ENCODE measurements around the gene CEP170. TPM values are rescaled to one million over a fixed set of nuclear protein-coding genes. Genes with fewer than 3 reads are reported as not detected.

Gene CEP170
- total RNA-seq: 86.5 TPM
- long read RNA-seq, full-length matches to known transcripts: 4 of 21 reads
- long read RNA-seq, partial matches to known transcripts: 7 of 21 reads
- long read RNA-seq, other reads (novel, unspliced or antisense): 10 of 21 reads

DNA sequence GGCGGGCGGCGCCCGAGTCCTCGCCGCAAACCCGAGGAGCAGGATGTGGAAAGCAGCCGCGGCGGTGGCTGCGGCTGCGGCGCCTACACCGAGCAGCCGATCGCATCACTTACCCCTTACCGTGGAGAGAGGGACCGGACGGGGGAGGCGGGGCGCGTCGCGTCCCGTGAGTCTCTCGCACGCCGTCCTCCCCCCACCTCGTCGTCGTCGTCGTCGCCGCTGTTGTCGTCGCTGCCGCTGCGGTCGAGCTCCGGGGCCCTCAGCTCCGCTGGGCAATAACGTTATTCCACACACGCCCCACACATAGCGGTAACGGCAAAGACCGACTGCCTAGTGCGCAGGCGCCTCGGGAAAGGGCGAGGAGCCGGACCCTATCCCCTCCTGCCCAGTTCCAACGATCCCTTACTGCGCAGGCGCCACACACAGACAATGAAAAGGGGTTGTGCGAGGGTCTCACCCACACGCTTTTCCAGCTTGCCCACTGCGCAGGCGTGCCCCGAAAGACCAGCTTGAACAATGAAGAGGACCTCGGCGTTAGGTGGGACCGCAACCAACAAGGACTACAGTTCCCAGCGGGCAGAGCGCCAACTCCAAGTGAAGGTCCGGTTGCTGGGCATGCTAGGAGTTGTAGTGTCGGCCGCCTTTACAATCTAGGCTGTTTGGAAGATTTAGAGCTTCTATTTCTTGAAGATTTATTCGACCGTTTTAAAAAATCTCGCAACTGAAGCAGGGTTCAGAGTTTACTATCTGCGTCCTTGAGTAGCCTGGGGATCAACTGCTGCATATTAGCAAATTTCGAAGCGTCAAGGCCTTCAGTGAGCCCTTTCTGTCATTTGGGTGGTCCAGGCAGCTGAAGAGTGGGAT, at the start of gene CEP170:
Gene CEP170, minus strand, starts transcription at position 355 of the 864 bp plus-strand sequence. CDS start 30,001 bp downstream, outside the sequence.
- intact Hi-C loops (cut with DNase I): no loop called here
- Histone ChIP-seq H3K4me1 (peaks cover 31% of the 10 kb centered on the region), H3K9me3 (no peaks in the 10 kb centered on the region), H3K27me3 (no peaks in the 10 kb centered on the region), H3K36me3 (no peaks in the 10 kb centered on the region), H3K4me3 (peak within 1 kb of the TSS; percentile 82), H3K27ac (peak within 1 kb of the TSS; percentile 96)
- TF ChIP-seq CTCF (IDR thresholded peaks at IDR 0.05): no peak
- DNase-seq: peak; percentile 97
- peak; percentile 83 for ATAC-seq

GRCh38 chr1:243301059-243301458, 46.0 kb upstream of the CEP170 start:
- ATAC-seq (peak; percentile 87), DNase-seq (no peak)
- Histone ChIP-seq H3K4me1 (no peaks in the 10 kb centered on the region), H3K9me3 (no peaks in the 10 kb centered on the region), H3K4me3 (no peak overlapping the region), H3K27ac (peak overlapping the region; percentile 11), H3K36me3 (peaks cover 12% of the 10 kb centered on the region), H3K27me3 (no peaks in the 10 kb centered on the region)
- no peak for TF ChIP-seq CTCF (IDR thresholded peaks at IDR 0.05)
- intact Hi-C loops (cut with DNase I): no loop called here

- H3K27ac ChIP-seq: no peak overlapping the region
- intact Hi-C loops (cut with DNase I): no loop called here
Measured at GRCh38 chr1:243299069-243299468, 44.0 kb upstream of the CEP170 start.

GRCh38 chr1:243294723-243295121, 39.6 kb upstream of the CEP170 start:
- no peak for TF ChIP-seq CTCF (IDR thresholded peaks at IDR 0.05)
- H3K27ac ChIP-seq: no peak overlapping the region
- ATAC-seq: no peak
- no peak for DNase-seq
- H3K27me3 ChIP-seq: no peaks in the 10 kb centered on the region
- peaks cover 4% of the 10 kb centered on the region for H3K9me3 ChIP-seq
- no peak overlapping the region for H3K4me3 ChIP-seq
- H3K4me1 ChIP-seq: no peaks in the 10 kb centered on the region
- H3K36me3 ChIP-seq: peaks cover 13% of the 10 kb centered on the region
- intact Hi-C loops (cut with DNase I): no loop called here

More at GRCh38 chr1:243299069-243299468, 44.0 kb upstream of the CEP170 start:
- no peaks in the 10 kb centered on the region for H3K4me1 ChIP-seq
- DNase-seq (no peak), ATAC-seq (no peak)
- H3K27me3 ChIP-seq: no peaks in the 10 kb centered on the region
- TF ChIP-seq CTCF (IDR thresholded peaks at IDR 0.05): no peak
- no peaks in the 10 kb centered on the region for H3K9me3 ChIP-seq
- H3K36me3 ChIP-seq: peaks cover 8% of the 10 kb centered on the region
- H3K4me3 ChIP-seq: no peak overlapping the region

- Histone ChIP-seq H3K4me3 (no peak overlapping the region), H3K4me1 (no peaks in the 10 kb centered on the region), H3K27me3 (no peaks in the 10 kb centered on the region), H3K27ac (no peak overlapping the region), H3K36me3 (peaks cover 19% of the 10 kb centered on the region), H3K9me3 (peaks cover 4% of the 10 kb centered on the region)
- ATAC-seq (no peak), DNase-seq (no peak)
- intact Hi-C loops (cut with DNase I): no loop called here
- TF ChIP-seq CTCF (IDR thresholded peaks at IDR 0.05): no peak
Measured at GRCh38 chr1:243293941-243294722, 39.1 kb upstream of the CEP170 start.
